DOHH2 (cell line): ENCODE results near the gene HFE.

ENCODE experiments used
- CTCF ChIP-seq: fragments of 200-600 bp; sonication (generic); IDR thresholded peaks from one replicate; pipeline ENCODE4 v1.5.1; 2014; ENCODE audit warnings: antibody characterized with exemption, mild to moderate bottlenecking, low read depth, low read length; ENCODE audit not compliant: poor library complexity, severe bottlenecking
- EZH2phosphoT487 ChIP-seq: fragments of 200-600 bp; sonication (generic); IDR thresholded peaks from 2 replicates; pipeline ENCODE4 v1.6.1; 2017; ENCODE audit warnings: borderline replicate concordance, mild to moderate bottlenecking, antibody characterized with exemption, low read length, moderate library complexity, mixed read lengths

- TF ChIP-seq CTCF (no peak), EZH2phosphoT487 (no peak)
Measured at GRCh38 chr6:26044140-26045064, 42.8 kb upstream of the HFE start.
